GM19467 (cell line): ENCODE results near the gene COL4A6.

Experiments used
- ATAC-seq: cut with Tn5 transposase; IDR thresholded peaks from one replicate; pipeline ENCODE4 v1.9.1; 2021; ENCODE audit warnings: mild to moderate bottlenecking, moderate library complexity; ENCODE audit not compliant: unreplicated experiment

Gene COL4A6

DNA sequence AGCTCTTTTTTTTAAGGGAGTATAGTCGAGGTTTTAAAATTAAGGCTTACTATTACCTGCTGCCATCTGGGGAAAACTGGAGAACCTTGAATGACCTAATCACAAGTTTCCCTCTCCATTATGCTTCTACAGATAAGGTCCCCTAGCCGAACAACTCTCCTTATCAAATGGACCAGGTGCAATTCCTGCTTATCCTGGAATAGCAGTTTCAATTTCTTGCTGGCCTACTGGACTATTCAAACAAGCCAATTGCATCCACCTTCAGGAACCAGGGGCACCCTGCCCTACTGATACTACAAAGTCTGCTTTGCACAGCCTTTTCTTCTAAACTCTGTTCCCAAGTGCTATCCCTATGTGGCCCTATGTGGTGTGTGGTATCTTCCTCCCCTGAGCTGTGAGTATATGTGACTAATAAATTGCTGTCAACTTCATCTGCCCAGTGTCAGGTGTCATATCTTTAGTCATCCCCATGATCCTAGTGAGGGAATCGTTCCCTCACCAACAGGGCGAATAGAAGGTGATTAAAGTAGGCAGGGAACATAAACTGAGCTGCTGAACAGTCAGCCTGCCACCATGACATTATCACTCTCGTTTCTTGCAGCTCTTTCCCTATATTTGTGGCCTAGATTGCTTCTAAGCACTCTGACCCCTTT lies 218.1 kb downstream of the COL4A6 start:
- ATAC-seq = no peak

DNA sequence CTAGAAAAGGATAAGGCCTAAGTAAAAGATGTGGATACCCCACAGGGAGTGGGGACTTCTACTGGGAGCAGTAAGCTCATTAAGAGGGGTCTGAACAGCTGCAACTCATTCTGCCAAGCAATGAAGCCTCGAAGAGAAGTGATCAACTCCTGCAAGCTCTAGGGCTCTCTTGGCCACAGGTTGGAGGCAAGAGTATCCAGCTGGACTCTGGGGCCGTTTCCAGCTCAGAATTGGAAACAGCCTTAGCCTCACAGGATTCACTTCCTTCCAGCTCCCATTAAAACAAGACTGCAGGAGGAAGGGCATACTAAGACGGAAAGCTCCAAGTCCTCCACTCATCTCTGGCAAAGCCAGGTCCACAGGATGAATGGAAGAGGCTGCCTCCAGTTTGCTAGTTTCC lies 220.3 kb downstream of the COL4A6 start:
- ATAC-seq = no peak

DNA sequence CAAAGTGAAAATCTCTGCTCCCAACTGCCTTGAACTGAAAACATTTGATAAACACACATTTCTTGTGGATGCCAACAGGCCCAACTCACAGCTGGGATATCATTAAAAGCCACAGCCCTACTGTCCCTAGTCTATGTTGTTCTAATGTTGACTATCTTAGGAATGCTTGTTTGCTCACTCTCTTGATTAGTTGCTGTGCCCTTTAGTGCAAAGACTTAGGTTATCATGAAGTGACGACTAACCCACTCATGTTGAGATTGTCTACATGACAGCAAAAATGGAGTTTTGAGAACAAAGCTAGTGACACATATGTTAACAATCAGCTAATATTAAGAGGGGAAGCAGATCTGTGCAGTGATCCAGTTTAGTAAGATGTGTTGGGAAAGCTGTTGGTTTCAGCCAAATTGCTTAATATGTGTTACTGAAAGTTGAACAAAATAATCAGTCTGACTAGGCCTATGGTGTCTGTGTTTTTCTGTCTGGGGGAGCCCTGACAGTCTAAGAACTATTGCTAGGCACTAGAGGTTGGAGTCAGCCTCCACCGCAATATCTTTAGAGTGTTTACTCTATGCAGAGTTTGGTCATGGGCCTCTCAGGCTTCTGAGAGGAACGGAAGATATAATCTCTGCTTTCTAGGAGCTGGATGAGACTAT lies 221.2 kb downstream of the COL4A6 start:
- ATAC-seq = no peak

DNA sequence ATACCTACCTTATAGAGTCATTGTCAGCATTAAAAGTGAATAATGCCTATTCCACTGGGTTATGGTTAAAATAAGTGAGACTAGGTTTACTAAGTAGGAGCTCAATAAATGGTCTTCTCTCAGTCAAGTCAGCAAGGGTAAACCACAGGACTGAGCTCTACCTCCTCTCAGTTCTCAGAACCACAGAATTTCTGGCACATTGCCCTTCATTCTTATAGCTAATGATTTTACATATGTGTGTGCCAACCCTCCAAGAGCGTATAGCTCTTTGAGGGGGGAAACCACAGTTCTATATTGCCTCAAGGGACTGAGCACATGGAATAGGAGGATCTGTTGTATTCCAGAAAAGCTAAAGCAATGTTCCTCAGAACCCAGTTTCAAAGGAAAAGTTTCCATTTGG lies 221.8 kb downstream of the COL4A6 start:
- ATAC-seq = no peak

DNA sequence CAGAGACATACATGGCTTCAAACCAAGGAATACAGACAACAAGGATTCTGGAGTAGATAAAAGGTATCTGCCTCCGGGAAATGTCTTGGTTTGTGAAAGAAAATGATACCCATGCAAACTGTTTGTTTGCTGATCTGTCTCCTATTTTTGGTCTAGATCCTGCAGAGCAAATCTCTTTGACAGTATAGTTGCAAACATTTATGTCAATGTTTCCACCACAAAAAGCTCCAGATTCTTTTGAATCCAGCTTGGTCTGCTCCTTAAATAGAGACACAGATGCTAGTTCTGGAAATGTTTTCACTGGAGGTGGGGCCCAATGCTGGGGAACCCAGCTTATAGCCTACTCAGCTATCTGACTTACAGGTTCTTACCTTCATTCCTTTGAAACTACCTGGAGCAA lies 226.9 kb downstream of the COL4A6 start:
- no peak for ATAC-seq

DNA sequence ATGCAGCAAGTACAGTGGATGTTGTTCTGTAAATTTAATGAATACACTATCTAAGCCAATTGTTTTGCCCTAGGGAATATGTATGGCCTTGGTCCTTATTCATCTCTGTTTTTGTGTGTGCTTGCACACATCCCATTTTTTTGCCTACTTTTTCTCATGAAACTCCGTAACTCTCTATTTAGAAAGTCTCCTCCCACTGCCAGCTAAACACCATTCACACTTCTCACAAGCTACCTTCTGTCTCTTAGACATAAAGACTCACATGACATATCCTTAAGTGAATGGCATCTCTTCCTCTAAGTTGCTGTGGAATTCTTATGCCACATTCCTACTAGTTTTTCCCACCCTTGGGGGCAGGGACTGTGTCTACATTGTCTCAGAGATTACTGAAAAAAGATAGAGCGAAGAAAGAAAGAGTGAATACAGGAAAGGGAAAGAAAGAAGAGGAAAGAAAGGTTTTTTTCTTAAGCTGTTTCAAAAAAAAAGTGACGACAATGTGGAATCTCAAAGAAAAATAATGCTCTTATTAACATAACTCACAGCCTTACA lies 229.1 kb downstream of the COL4A6 start:
- ATAC-seq = no peak

DNA sequence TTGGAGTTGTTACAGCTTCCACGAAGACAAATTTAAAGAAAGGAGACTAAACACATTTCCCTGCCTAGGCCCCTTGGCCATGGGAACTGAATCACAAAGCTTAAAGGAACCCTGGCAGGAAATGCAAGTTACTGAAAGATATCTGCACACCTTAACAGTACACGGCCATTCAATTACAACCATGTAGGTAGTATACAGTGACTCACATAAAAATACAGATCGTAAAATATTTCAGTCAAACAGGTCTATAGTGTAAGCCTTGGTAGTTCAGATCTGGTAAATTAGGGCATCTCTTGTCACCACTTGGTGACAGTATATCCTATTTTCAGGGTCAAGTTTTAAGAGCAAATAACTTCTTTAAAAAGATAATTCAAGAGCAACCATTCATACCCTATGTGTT lies 234.7 kb downstream of the COL4A6 start:
- no peak for ATAC-seq

DNA sequence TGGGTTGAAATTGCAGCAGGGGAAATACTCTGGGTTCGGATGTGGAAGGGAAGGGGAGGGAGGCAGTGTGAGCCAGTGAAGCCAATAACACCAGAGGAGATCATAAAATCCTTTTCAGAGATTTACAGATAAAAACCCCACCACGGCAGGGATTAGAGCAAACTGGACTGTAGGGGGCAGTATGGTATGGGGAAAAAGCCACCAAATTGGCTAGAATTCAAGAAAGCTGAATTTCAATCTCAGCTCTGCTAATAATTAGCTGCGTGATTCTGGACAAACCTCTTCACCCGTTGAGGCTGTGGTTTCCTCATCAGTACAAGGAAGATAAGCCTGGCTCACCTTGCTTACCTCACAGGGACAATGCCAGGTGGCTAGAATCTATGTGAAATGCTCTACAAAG lies 238.5 kb downstream of the COL4A6 start:
- ATAC-seq = no peak

DNA sequence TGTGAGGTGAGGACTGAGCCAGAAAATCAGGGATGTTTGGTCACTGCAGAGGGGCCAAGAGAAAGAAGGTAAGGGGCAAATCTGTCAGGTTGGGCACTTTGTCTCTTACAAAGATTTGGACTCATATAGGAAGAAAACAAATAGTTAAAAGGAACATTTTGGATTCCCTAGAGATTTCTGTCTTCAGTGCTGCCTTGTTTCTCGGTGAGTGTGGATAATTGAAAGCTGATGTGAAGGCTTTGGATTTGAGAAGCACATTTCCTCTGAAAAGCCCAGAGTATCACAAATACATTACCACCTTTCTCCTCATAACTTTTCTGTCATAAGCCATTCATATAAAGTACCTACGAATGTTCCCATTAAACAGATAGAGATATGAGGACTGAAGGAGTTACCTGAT lies 239.2 kb downstream of the COL4A6 start:
- ATAC-seq = no peak

DNA sequence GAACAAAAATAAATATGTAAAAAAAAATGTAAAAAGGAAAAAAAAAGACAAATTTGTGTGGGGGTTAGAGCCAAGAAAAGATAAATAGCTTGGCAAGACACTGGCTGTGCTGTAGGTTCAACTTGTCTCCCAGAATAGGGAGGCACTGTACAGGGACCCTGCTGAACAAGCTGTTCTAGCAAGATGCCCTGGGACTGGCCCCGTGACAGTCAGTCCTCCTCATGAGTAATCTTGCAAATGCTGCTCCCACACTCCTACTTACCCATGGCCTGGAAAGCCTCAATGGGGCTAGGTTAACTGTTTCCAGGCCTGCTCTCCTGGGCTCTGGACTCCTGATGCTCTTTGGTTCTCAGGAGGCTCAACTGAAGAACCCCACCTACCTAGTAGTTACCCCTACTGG lies 239.8 kb downstream of the COL4A6 start:
- no peak for ATAC-seq

DNA sequence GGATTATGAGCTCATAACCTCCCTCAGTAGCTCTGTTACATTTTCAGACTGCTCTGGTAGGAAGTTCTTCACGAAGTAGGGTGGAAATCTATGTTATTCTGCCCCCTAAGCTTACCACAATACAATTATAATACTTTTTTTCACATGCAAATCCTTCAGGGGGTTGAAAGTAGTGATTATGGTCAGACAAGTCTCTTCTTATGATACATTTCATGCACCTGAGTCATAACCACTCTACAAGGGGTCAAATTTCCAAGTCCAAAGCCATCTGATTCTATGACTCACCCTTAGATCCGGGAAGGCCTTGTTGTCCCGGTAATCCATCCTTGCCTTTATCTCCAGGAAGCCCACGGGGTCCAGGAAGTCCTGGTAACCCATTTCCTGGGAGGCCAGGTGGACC lies 251.4 kb downstream of the COL4A6 start:
- no peak for ATAC-seq

DNA sequence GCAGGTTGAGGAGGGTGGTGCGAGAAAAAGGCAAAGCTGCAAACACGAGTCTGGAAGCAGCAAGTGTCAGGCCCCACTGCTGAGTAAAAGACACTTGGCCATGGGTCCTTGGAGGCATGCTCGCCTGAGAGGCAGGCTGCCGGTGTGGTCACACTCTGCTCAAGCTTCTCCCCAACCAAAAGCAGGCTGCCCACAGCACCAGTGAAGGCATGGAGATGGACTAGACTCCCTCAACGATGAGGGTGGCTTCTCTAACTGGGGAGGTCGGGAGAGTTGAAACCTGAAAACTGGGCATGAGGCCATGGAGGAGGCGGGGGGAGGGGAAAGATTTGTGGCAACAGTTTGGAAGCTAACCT lies 260.1 kb downstream of the COL4A6 start:
- ATAC-seq = no peak

DNA sequence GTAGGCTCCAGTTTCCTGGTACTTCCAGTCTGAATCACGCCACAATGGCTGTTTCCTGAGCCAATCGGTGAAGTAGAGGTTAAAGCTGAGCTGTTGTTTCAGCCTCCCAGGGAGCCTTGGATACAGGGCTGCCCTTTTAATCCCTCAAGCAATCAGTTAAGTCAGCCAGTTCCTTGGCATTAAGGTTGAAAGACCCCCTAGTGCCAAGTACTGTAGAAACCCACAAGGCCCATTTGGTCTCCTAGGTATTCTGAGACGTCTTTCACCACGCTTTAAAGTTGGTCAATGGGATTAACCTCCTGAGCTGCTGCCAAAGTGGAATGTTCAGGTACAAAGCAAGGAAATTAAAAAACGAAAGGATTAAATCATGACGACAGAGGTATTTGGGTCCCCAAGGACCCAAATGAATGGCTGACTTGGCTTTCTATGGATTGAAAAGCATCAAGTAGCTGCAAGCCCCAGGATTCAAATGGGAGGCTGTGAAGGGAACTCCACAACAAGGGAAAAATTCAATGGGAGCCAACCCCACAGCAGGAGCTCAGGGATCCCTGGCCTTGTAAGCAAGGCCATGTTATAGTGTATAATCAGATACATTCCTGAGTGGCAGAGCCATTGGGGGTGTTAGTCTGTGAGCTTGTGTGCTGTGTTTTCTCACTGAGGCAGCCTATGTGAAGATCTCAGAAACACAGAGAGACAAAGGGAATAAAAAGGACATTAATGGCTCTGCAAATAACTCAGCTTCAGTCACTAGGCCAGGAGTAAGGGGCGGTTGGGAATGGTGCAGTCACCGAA lies 260.7 kb downstream of the COL4A6 start:
- no peak for ATAC-seq

DNA sequence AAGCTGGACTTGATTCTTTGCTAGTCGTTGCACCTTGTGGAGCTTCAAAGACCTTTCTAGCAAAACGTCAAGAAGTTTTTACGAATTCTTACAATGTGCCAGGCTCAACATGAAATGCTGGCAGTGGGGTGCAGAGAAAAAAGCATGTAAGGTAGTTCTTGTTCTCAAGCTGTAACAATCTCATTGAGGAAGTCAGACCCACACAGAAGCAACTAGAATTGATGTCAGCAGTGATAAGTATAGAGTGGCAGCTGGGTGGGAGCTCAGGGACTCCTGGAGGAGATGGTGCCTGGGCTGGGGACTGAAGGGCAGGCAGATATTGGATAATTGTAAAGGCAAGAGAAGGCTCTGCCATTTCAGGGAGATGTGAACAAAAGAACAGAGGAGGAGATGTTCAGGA lies 264.3 kb downstream of the COL4A6 start:
- no peak for ATAC-seq

DNA sequence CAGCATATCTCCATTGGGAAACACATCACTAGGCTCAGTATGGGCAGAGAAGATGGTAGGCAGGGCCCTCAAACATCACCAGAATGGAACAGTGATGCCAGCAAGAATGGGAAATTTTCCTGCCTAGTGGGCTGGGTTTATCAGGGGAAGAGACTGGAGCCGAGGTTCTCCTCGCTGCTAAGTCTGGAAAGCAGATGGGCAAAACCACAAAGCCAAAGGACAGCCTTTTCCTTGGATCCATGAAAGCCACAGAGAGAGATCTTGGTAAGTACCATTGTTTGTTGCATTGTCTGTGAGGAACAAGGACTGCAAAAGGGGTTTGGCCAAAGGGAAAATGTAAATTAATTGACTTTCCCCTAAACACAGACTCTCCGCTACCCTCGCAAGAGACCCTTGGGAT lies 266.6 kb downstream of the COL4A6 start:
- ATAC-seq = no peak

DNA sequence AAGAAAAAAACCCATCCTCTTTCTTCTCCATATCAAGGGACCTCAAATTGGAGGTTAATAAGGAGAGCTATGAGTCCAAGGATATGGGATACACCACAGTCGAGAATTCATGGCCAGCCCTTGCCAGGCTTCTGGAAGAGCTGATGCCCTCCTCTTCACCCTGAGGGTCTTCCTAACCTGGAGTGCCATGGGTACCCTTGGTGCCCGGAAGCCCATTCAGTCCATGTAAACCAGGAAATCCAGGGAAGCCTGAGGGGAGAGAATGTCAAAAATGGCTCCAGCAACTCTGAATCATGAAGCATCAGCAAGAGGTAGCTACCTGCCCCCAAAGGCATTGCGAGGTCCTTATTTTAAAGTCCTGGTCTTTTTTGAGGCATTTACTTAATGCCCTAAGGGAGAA lies 268.5 kb downstream of the COL4A6 start:
- no peak for ATAC-seq

DNA sequence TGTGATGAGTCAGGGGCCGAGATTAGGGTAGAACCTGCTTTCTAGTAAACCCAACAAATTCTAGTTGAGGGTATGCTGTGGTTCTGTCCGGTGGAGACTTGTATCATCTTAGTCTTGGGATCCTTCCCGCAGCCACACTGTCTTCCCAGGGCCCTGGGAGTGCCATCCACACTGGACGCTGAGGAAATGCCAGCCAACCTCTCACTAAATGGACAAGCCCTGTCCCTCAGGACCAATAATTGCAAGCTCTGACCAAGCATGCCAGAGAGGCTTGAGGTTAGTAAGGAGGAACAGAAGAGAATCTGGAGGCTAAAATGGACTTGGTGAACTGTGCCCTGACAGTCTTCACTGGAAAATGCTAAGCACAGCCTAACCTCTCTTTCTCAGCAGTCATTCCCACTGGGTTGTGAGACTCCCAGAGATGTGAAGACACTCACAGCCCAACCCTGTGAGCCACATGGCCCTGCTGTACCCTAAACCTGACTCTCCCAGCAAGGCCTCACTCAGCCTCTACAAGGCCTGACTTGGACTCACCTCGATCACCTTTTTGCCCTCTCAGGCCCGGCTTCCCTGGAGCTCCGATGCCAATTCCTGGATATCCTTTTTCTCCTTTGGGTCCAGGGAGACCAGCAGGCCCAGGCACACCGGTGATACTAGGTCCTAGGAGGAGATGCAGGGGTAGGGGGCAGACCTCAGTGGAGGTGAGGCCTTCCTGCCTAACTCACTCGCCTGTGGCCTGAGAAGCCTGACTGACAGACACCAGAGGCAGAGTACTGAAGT lies 269.1 kb downstream of the COL4A6 start:
- ATAC-seq = no peak

DNA sequence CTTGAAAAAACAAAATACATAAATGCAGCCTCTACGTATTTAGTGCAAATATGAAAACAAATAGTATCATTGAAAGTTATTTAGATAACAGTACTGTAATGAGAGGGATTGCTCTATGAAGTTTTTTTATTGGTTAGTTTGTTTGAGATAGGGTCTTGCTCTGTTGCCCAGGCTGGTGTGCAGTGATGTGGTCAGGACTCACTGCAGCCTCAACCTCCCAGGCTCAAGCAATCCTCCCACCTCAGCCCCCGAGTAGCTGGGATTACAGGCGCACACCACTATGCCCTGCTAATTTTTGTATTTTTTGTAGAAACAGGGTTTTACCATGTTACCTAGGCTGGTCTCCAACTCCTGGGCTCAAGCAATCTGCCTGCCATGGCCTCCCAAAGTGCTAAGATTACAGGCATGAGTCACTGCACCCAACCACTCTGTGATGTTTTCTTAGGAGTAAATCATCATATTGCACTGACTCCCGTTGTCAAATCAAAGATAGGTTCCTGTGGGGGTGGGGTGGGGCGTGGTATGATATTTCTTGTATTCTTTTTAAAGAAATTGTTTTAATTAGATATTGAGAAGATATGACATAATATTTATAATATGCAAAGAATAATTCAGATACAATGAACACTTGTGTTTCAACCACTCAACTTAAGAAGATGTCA lies 270.9 kb downstream of the COL4A6 start:
- ATAC-seq = no peak

DNA sequence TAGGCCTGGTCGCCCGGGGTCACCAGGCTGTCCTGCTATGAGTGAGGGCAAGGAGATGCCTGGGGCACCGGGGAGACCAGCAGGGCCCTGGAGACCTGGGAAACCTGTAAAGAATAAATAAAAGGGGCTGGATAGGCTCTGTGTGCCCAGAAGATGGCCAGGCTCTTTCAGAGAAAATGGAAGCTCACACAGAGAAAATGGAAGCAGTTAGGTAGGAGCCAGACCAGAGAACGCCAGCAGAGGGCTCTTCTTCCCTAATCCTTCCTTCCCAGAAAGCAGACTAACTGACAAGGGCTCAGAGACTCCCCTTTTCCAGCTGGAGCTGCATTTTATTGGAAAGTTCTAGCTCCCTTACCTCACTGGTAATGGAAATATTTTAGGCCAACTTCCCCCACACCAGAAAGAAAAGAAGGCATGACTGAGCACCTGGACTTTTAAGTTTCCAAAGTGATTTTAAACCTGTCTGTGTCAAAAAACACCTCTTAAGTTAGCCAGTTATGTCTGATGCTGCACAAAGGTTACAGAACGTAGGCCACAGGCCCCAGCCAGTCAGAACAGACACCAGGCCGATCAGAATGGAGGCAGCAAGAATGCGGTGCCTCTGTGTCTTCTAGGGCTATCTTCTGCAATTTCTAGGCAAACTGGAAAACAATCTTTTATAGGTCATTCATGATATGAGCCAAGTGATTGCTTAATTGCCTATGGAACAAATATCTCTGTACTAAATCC lies 272.7 kb downstream of the COL4A6 start:
- no peak for ATAC-seq
